Activated T-helper 9 cell treated with anti-CD3 and anti-CD28 coated beads, Interleukin-2, amount 50 U/mL, for 16 hours (primary cell): ENCODE results near the gene DOK6.
"Not testable (repeated sequence)": the region's sequence is repeated elsewhere in the genome, so short reads cannot be mapped to it uniquely, and the experiment has no call there.

ENCODE experiments used
- DNase-seq: peaks from one replicate; pipeline ENCODE4 v3.0.0-alpha.2; 2020; ENCODE audit warnings: low read depth

The DOK6 gene

GRCh38 chr18:69626643-69627242 is 226.1 kb downstream of the DOK6 start:
- no peak for DNase-seq

GRCh38 chr18:69628774-69629359 is 228.2 kb downstream of the DOK6 start:
- no peak for DNase-seq

- DNase-seq = no peak
Measured at GRCh38 chr18:69631281-69631680, 230.6 kb downstream of the DOK6 start.

GRCh38 chr18:69635482-69635881 is 234.8 kb downstream of the DOK6 start:
- DNase-seq = no peak

GRCh38 chr18:69636529-69637301 is 236.0 kb downstream of the DOK6 start:
- no peak for DNase-seq

GRCh38 chr18:69638056-69638455 is 237.4 kb downstream of the DOK6 start:
- no peak for DNase-seq

- DNase-seq = no peak
Measured at GRCh38 chr18:69647702-69648101, 247.0 kb downstream of the DOK6 start.

GRCh38 chr18:69648486-69648885 is 247.8 kb downstream of the DOK6 start:
- DNase-seq = no peak

GRCh38 chr18:69649684-69650083 is 249.0 kb downstream of the DOK6 start:
- DNase-seq = no peak

- no peak for DNase-seq
Measured at GRCh38 chr18:69651243-69651642, 250.6 kb downstream of the DOK6 start.

GRCh38 chr18:69655816-69656215 is 255.1 kb downstream of the DOK6 start:
- no peak for DNase-seq

GRCh38 chr18:69658103-69658502 is 257.4 kb downstream of the DOK6 start:
- DNase-seq = no peak

GRCh38 chr18:69658685-69659084 is 258.0 kb downstream of the DOK6 start:
- no peak for DNase-seq

GRCh38 chr18:69659142-69659651 is 258.5 kb downstream of the DOK6 start:
- no peak for DNase-seq

- not testable (repeated sequence) for DNase-seq
Measured at GRCh38 chr18:69662090-69662489, 261.4 kb downstream of the DOK6 start.

GRCh38 chr18:69664399-69664798 is 263.7 kb downstream of the DOK6 start:
- DNase-seq = no peak

- DNase-seq = no peak
Measured at GRCh38 chr18:69674292-69674877, 273.7 kb downstream of the DOK6 start.

GRCh38 chr18:69674966-69675365 is 274.3 kb downstream of the DOK6 start:
- no peak for DNase-seq

GRCh38 chr18:69677595-69677994 is 276.9 kb downstream of the DOK6 start:
- no peak for DNase-seq

- no peak for DNase-seq
Measured at GRCh38 chr18:69680123-69680522, 279.4 kb downstream of the DOK6 start.

- DNase-seq = no peak
Measured at GRCh38 chr18:69683176-69683575, 282.5 kb downstream of the DOK6 start.

- no peak for DNase-seq
Measured at GRCh38 chr18:69684789-69685188, 284.1 kb downstream of the DOK6 start.

- no peak for DNase-seq
Measured at GRCh38 chr18:69686861-69687260, 286.2 kb downstream of the DOK6 start.
